Endothelial cell of umbilical vein (primary cell): ENCODE data around the gene IGFBP3. TPM values are rescaled to one million over a fixed set of nuclear protein-coding genes. Genes with fewer than 3 reads are reported as not detected.

Experiments used
- BruUV-seq: library from RNA; stranded (reverse); fragments of 400-500 nt; replicated peaks from 2 replicates; lab custom pipeline; 2021; lab: Mats Ljungman, UMichigan
- CTCF ChIA-PET: fragments of 300-600, 350-600 bp; sonication (Branson Sonifier 250); formaldehyde crosslinking; loops from one replicate; lab custom pipeline; 2021; ENCODE audit warnings: antibody characterized with exemption, inconsistent platforms; lab: Charles Lee
- POLR2A ChIA-PET: fragments of 300-600, 350-600 bp; sonication (Branson Sonifier 250); formaldehyde crosslinking; loops from one replicate; lab custom pipeline; 2021; ENCODE audit warnings: antibody characterized with exemption, inconsistent platforms; lab: Charles Lee
- DNase-seq: peaks from one replicate; pipeline ENCODE4 v3.0.0-alpha.2; 2011; ENCODE audit warnings: low read depth, low spot score
- FAIRE-seq: peaks from 2 replicates; lab custom pipeline; 2011; peaks lifted over from hg19 to GRCh38; lab: Jason Lieb, UNC
- H2AFZ ChIP-seq: 2 replicates; pipeline ENCODE4 v1.6.0; 2012; ENCODE audit warnings: low read depth, low read length, control low read depth, inconsistent platforms
- H3K27ac ChIP-seq: 2 replicates; pipeline ENCODE4 v1.5.1; 2011; ENCODE audit warnings: low read depth, mild to moderate bottlenecking, control low read depth, low read length, moderate library complexity; ENCODE audit not compliant: insufficient read depth
- H3K27me3 ChIP-seq, 2 experiments: 2 replicates each; pipeline versions ENCODE4 v1.6.0 to v1.6.1; 2011; ENCODE audit warnings: low read length in 2 of 2, mixed read lengths in 1 of 2; ENCODE audit not compliant: control insufficient read depth in 2 of 2, insufficient read depth in 2 of 2
- H3K36me3 ChIP-seq, 2 experiments: 2 replicates in 1 of 2; 3 replicates in 1 of 2; pipeline ENCODE4 v1.5.1; 2011; ENCODE audit warnings: low read length in 2 of 2, mild to moderate bottlenecking in 1 of 2, moderate library complexity in 1 of 2; ENCODE audit not compliant: control insufficient read depth in 2 of 2, insufficient read depth in 2 of 2; ENCODE audit errors: extremely low read depth in 1 of 2
- H3K4me1 ChIP-seq: 3 replicates; pipeline ENCODE4 v1.5.1; 2011; ENCODE audit warnings: mild to moderate bottlenecking, low read length; ENCODE audit not compliant: control insufficient read depth, insufficient read depth; ENCODE audit errors: extremely low read depth
- H3K4me2 ChIP-seq: 2 replicates; pipeline ENCODE4 v1.6.1; 2011; ENCODE audit warnings: low read length, control low read depth, mixed read lengths; ENCODE audit not compliant: insufficient read depth
- H3K4me3 ChIP-seq, 3 experiments: fragments of 200-600 bp in 1 of 3; sonication (generic), shearing (Covaris generic) in 1 of 3; replicated peaks in 1 of 3; 2 replicates each; pipeline ENCODE4 v1.5.1; 2011 to 2016; ENCODE audit warnings: control low read depth in 3 of 3, low read length in 3 of 3, mild to moderate bottlenecking in 2 of 3, inconsistent platforms in 1 of 3, low read depth in 1 of 3, moderate library complexity in 1 of 3; ENCODE audit not compliant: insufficient read depth in 1 of 3
- H3K79me2 ChIP-seq: 2 replicates; pipeline ENCODE4 v1.6.0; 2012; ENCODE audit warnings: low read length, inconsistent platforms; ENCODE audit not compliant: control insufficient read depth, insufficient read depth
- H3K9ac ChIP-seq: replicated peaks from 2 replicates; pipeline ENCODE3; 2011; ENCODE audit warnings: low read length, control low read depth; ENCODE audit not compliant: insufficient read depth; ENCODE audit errors: extremely low read depth
- H3K9me1 ChIP-seq: replicated peaks from 3 replicates; pipeline ENCODE4 v1.6.0; 2011; ENCODE audit warnings: mild to moderate bottlenecking, low read length; ENCODE audit not compliant: control insufficient read depth, insufficient read depth; ENCODE audit errors: extremely low read depth
- H3K9me3 ChIP-seq: replicated peaks from 2 replicates; pipeline ENCODE4 v1.5.1; 2012; ENCODE audit warnings: low read length, inconsistent platforms; ENCODE audit not compliant: control insufficient read depth, insufficient read depth
- H4K20me1 ChIP-seq: replicated peaks from 2 replicates; pipeline ENCODE3; 2011; ENCODE audit warnings: mild to moderate bottlenecking, low read length; ENCODE audit not compliant: control insufficient read depth, insufficient read depth; ENCODE audit errors: extremely low read depth
- CTCF ChIP-seq, 2 donors: IDR thresholded peaks; 1 replicate in 1 of 2; 2 replicates in 1 of 2; pipeline ENCODE4 v1.5.1; 2011; ENCODE audit warnings: low read length in 2 of 2, mild to moderate bottlenecking in 2 of 2, moderate library complexity in 2 of 2, control low read depth in 1 of 2, inconsistent platforms in 1 of 2, low read depth in 1 of 2; ENCODE audit not compliant: insufficient read depth in 1 of 2; ENCODE audit errors: extremely low read depth in 1 of 2
- EZH2 ChIP-seq: IDR thresholded peaks from 2 replicates; pipeline ENCODE4 v1.6.1; 2012; ENCODE audit warnings: borderline replicate concordance, low read depth, mild to moderate bottlenecking, moderate library complexity, low read length, inconsistent platforms; ENCODE audit not compliant: severe bottlenecking
- FOS ChIP-seq: IDR thresholded peaks from 2 replicates; pipeline ENCODE4 v1.6.1; 2011; ENCODE audit warnings: mild to moderate bottlenecking, low read length, moderate library complexity, borderline replicate concordance; ENCODE audit not compliant: insufficient read depth
- GATA2 ChIP-seq: IDR thresholded peaks from 2 replicates; pipeline ENCODE4 v1.7.0; 2011; ENCODE audit warnings: low read depth, mild to moderate bottlenecking, moderate library complexity, mixed read lengths, low read length; ENCODE audit not compliant: insufficient read length, insufficient read depth
- JUN ChIP-seq: IDR thresholded peaks from 2 replicates; pipeline ENCODE4 v1.6.1; 2011; ENCODE audit warnings: borderline replicate concordance, low read depth; ENCODE audit not compliant: insufficient read length, insufficient read depth
- MAX ChIP-seq: IDR thresholded peaks from 2 replicates; pipeline ENCODE4 v1.6.1; 2011; ENCODE audit not compliant: insufficient read depth, insufficient read length
- MYC ChIP-seq: IDR thresholded peaks from one replicate; pipeline ENCODE4 v1.6.1; 2011; ENCODE audit warnings: mild to moderate bottlenecking, low read depth, low read length
- POLR2A ChIP-seq: IDR thresholded peaks from 2 replicates; pipeline ENCODE4 v1.6.1; 2012; ENCODE audit warnings: low read depth, mild to moderate bottlenecking, control low read depth, low read length
- POLR2AphosphoS5 ChIP-seq: IDR thresholded peaks from 2 replicates; pipeline ENCODE4 v1.6.1; 2012; ENCODE audit warnings: low read depth, mild to moderate bottlenecking, control low read depth, low read length, moderate library complexity; ENCODE audit not compliant: insufficient read depth
- dilution Hi-C: fragments of 300-500 bp; cut with MboI; formaldehyde crosslinking; loops from one replicate; pipeline ENCODE4 v1.15.0; 2019; ENCODE audit warnings: low sequenced_read_pairs; ENCODE audit not compliant: extremely low pct_ligation_motif_present
- intact Hi-C: fragments of 100-400 bp; cut with micrococcal nuclease; formaldehyde crosslinking; loops from one replicate; pipeline ENCODE4 v1.10.0; 2022
- polyA plus RNA-seq, 4 experiments: library from polyadenylated mRNA; depleted of rRNA in 3 of 4; stranded (reverse) in 3 of 4; unstranded in 1 of 4; fragments of >200 nt; gene quantifications; 2 replicates each; pipeline versions ENCODE4 v1.2.1 to v1.2.3, GENCODE V29; 2011 to 2012; ENCODE audit warnings: missing spikeins in 1 of 4
- total RNA-seq: library from RNA; stranded (reverse); gene quantifications from 2 replicates; pipeline ENCODE4 v1.2.3, GENCODE V29; 2021

The IGFBP3 gene
- total and polyA plus RNA-seq, 2 donors (not counting 3 experiments of a cell fraction or from before 2014, with no cell fraction given): 3.4 to 10.1 TPM

GRCh38 chr7:45892407-45893035, 28.6 kb downstream of the IGFBP3 start:
- H3K27ac ChIP-seq: no peak overlapping the region
- dilution Hi-C loops: no loop called here
- H3K27me3 ChIP-seq: peaks cover 0 to 4% of the 10 kb centered on the region in 2 experiments
- ChIA-PET POLR2A (no interaction called here), CTCF (interaction anchor here (0.9 to 6.1 kb wide), 3 partner anchors 10 to 1208 kb away, joined by 3 to 100 read pairs (median 4); partner anchors contain the start of gene IGFBP3)
- DNase-seq (no peak), FAIRE-seq (no peak)
- no peaks in the 10 kb centered on the region for H3K36me3 ChIP-seq
- no peak overlapping the region for H2AFZ ChIP-seq
- TF ChIP-seq MYC (no peak), POLR2A (no peak), GATA2 (no peak), FOS (no peak), POLR2AphosphoS5 (no peak), JUN (no peak), EZH2 (no peak), CTCF (IDR thresholded peaks at IDR 0.05; ENCODE audit: extremely low read depth in 1 of 2, insufficient read depth in 1 of 2, low read depth in 1 of 2, low read length in 2 of 2) (no peak), MAX (no peak)
- H3K4me1 ChIP-seq: peaks cover 32% of the 10 kb centered on the region
- no TSS peak for BruUV-seq
- no peak overlapping the region for H3K4me3 ChIP-seq
- H3K9me3 ChIP-seq: no peaks in the 10 kb centered on the region
- no peaks in the 10 kb centered on the region for H3K9me1 ChIP-seq
- no peak overlapping the region for H3K4me2 ChIP-seq
- H3K9ac ChIP-seq: no peak overlapping the region
- H3K79me2 ChIP-seq: no peaks in the 10 kb centered on the region
- intact Hi-C loops: loop anchor here (5.0 kb wide), 1 partner anchor 1360 kb away; no protein-coding TSS in a partner anchor
- H4K20me1 ChIP-seq: no peaks in the 10 kb centered on the region
